HG03439 (cell line): ENCODE results near the gene ADAM22.

Experiments
- ATAC-seq: cut with Tn5 transposase; IDR thresholded peaks from one replicate; pipeline ENCODE4 v1.9.1; 2021; ENCODE audit warnings: mild to moderate bottlenecking, moderate library complexity; ENCODE audit not compliant: unreplicated experiment

Gene ADAM22

GRCh38 chr7:88037050-88037449 lies 103.0 kb downstream of the ADAM22 start:
- no peak for ATAC-seq

DNA sequence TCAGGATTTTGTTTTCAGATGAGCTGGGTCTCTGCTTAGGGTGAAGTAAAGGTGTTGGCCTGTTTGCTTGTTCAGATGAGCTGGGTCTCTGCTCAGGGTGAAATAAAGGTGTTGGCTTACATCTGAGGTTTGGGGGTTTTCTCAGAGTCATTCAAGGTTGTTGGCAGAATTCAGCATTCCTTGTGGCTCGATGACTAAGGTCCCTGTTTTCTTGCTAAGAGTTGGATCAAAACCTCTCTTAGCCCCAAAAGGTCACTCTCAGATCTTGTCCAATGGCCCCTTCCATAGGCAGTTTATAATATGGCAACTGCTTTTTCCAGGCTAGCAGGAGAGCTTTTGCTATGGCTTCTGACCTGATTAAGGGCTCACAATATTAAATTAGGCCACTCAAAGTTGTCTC lies 106.6 kb downstream of the ADAM22 start:
- ATAC-seq = no peak

DNA sequence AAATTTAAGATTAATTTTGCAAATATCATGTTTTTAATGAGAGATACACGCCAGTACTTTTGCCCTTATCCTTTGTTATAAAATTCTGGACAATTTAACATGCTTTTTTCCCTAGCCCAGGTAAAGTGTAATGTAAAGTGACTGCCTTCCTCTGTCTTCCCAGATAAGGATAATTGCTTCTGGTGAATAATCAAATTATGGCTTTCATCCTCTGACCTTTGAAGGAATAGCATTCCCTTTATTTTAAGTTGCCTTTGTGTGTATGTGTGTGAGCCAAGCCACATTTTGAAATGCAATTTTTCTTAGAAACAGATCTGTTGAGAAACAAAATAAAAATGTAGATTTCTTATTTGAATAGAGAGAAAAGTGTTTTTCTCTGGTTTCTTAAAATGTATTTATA lies 107.5 kb downstream of the ADAM22 start:
- no peak for ATAC-seq

DNA sequence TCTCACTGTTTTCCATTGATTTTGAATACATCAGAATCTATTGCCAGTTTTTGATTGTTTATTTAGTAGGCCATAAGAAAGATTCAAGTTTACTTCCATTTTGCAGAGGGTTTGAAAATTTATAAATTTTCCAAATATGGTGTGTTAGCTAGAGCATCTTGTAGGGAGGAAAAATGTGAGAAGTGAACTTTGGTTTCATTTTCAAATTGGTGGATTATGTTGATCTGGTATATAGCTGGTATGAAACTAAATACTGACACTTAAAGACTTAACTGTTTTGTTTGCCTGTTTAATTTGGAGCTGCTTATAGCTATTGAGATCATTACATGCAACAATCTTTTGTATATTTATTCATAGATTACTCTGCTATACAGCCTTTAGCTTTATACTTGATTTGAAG lies 108.1 kb downstream of the ADAM22 start:
- no peak for ATAC-seq

DNA sequence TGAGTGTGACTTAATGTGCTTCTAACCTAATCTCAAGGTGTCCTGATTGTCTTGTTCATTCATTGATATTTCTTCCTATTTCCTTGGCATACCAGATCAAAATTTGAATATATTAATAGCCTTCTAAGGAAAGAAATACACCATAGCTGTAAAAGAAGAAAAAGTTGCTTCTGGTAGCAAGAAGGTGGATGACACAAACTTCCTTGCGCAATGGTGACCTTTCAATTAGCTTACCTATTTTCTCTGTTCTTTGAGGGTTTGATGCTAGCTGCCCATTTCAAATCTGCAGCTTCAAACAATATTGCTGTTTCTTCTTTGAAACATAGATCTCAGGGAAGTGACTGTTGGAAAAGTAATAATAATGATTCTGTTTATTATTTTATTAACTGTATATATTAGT lies 108.8 kb downstream of the ADAM22 start:
- no peak for ATAC-seq

GRCh38 chr7:88044069-88044468 lies 110.0 kb downstream of the ADAM22 start:
- ATAC-seq = no peak

DNA sequence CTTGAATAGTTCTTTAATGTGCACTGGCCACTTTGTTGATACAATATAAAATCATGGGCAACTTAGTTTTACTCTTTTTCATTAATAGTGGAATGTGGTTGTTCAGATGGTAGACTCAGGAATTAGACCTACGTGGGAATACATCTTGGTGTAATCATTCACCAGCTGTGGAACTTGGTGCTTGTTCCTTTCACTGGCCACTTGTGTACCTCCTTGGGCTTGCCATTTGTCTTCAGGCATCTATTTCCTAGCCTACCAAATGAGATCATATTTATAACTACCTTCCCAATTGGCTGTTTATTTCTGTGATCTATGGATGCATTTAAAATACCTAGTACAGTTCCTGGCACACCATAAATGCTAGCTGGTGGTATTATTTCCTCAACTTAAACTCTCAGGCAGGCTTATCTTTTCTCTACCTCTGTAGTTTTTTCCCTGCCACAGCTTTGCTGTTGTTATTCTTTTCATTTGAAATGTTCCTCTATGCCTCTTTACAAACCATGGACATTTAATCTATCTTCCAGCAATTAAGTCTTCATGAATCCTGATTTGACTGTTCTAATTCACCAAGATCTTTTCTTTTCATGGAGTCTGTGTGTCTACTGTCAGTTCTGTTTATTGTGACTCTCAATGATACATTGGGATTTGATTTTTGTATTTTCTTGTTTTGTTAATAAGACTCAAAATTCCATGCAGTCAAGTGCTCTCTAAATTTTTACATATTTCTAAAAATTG lies 113.0 kb downstream of the ADAM22 start:
- no peak for ATAC-seq

DNA sequence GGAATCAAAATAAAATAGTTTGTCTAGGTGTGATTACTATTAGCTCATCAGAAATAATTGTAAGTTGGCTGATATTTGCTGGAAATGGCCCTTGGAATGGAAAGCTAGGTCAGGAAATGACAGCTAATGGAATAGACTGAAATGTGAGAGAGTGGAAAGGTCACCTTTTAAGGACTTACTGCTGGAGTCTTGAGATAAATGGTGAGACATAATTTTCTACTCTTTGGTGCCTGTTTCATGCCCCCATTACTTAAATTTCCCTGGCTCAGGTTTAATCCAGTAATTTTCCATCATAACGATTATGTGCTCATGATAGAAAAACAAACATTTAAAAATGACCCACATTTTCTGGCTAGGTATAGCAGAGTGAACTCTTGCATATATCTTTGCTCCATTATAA lies 123.6 kb downstream of the ADAM22 start:
- ATAC-seq = no peak

DNA sequence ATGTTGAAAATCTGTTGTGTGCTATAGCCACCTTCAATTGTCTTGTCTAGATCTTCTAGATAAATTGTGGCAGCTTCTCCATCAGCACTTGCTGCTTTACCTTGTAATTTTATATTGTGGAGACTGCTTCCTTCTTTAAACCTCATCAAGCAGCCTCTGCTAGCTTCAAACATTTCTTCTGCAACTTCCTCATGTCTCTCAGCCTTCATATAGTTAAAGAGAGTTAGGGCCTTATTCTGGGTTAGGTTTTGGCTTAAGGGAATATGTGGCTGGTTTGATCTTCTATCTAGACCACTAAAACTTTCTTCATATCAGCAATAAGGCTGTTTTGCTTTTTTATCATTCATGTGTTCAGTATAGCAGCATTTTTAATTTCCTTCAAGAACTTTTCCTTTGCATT lies 128.2 kb downstream of the ADAM22 start:
- no peak for ATAC-seq

GRCh38 chr7:88069093-88069492 lies 135.0 kb downstream of the ADAM22 start:
- ATAC-seq = no peak

- ATAC-seq = peak; percentile 84
These were observed 138.1 kb downstream of the ADAM22 start for GRCh38 chr7:88071994-88072714.

DNA sequence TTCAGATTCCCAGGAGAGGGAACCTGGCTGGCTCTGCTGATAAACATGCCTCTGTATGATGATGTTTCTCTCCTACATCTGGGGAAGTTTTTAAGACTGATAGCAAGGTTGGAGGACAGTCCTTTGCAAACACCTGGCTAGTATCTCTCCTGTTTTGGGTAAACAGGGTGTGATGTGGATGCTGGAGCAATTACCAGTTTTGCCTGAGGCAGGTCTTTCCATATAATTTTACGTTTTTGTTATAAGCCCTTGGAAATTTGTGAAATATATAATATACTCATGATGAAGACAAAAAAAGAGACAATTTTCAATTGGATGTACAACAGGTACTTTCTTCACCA lies 138.6 kb downstream of the ADAM22 start:
- ATAC-seq = peak; percentile 33

DNA sequence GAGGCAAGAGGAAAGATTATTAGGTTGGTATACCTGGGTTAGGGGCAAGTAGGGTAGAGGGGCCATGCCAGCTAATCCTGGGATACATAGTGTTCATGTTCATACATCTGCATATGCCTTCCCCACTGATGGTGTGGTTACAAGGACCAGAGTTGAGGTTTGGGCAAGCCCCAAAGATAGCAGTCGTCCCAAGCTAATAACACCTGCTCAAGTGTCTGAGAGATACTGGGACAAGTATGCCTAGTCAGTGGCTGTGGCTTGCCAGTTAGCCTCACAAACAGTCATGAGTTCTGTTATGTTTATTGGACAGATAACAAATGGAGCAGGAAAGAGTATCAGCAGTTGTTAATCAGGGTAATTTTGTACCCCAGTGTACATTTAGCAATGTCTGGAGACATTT lies 139.6 kb downstream of the ADAM22 start:
- ATAC-seq = no peak

DNA sequence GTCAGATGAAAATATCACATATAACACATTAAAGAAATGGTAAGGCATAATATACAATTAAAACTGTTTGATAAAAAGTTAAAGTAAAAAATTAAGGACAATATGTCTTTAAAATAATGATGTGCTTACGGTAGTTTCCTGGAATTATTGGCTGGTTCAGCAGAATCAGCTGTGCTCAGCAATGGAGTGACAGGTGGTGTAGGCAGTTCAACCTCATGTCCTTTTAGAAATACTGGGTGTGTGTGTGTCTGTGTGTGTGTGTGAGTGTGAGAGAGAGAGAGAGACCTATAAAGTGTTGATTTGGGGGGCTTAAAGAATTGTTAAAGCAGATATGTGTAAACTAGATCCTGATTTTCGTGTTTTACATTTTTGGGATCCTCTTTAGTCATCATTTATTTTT lies 141.2 kb downstream of the ADAM22 start:
- no peak for ATAC-seq

DNA sequence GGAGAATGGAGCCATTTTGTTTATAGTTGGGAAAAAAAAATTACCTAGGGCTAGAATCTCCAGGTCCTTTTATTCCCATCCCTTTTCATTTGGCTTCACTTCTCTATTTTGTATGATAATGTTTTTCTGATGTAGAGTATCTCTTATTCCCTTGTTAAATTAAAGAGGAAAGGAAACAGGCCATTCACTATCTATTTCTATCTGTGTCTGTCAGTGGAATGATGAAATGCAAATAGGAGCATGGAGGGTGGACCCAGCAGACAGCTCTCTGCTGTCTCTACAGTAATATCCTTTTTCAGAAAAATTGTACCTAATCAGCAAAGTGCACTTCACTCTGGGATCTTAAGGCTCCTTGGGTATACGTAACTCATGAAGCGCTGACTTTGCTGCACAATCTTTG lies 149.8 kb downstream of the ADAM22 start:
- no peak for ATAC-seq

- ATAC-seq = no peak
These were observed 155.5 kb downstream of the ADAM22 start for GRCh38 chr7:88089561-88089960.

DNA sequence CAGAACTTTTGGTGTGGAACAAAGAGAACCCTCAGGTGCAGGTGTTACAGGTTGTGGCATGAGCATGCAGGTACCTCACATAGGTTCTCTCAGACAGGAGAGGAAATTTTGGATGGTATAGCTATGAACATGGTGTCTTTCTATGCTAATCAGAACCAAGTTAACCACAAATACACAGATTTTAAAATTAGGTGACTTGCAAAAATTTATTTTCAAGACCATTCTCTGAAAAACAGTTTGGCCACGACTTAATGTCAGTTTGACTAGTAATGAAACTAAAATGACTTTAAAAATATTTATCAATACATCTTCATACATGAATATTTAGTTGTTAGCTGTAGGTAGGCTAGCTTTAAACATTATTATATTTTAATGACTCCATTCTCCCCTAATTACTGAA lies 156.2 kb downstream of the ADAM22 start:
- no peak for ATAC-seq

DNA sequence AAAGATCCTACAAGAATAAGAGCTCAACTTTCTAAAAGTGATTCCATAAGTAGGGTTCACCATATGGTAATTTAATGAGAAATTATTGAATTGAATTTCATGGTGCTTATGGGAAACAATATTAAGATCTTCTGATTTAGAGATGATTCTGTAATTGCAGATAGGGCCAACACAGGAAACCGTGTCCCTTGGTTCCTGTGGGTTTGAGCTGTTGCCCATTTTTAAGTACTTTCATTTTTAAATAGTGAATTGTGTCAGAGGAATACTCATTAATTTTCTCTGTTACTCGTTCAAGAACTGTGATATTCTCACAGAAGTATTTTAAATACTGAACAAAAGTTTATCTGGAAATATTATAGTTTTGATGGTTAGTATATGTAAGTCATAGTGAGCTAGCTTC lies 156.6 kb downstream of the ADAM22 start:
- ATAC-seq = no peak

- no peak for ATAC-seq
These were observed 158.1 kb downstream of the ADAM22 start for GRCh38 chr7:88091988-88092675.

DNA sequence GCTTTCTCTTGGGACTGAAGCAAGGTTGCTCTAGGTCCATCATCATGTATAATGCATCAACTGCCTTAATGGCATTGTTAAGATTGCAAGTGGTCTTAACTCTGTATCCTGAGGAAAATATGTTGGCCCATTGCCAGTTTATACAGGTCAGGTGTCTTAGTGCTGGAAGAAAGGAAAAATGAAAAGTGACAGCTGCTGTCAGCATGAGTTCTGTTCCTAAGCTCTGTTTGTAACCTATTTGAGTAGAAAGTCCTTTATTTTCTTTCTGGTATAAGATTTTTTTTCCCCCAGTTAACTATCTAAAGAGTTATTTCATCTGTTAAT lies 158.6 kb downstream of the ADAM22 start:
- no peak for ATAC-seq

DNA sequence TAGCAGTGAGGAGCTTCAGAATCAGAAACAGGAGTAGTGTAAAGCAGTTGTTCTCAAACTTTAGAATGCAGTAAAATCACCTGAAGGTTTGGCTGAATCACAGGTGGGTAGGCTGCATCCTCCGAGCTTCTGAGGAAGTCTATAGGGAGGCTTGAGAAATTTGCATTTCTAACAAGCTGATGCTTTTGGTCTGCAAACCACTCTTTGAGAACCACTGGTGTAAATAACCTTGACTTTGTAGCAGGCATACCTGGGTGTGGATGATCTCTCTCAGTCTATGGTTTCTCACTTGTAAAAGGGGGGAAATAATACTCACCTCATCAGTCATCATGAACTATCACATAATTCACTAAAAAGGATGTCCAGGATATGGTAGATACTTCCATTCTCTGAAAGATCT lies 167.7 kb downstream of the ADAM22 start:
- ATAC-seq = no peak

DNA sequence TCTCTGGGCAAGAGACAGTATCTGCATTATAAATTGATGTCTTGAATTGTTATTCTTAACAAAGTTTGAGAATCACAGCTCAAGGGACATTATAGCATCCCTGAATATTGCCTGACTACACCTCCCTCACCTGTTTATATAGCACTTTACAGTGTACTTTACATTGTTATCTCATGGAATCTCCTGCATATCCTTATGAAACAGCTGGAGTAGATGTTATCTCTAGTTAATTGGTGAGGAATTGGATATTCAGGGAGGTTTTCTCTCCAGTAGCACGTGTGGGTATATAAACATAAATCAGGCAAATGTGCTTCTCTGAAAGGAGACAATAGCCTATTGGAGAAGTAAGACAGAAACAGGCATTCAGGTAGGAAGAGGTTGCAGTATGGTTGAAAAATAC lies 168.6 kb downstream of the ADAM22 start:
- no peak for ATAC-seq
